ENCODE data around the gene CFLAR. TPM values are rescaled to one million over a fixed set of nuclear protein-coding genes. Genes with fewer than 3 reads are reported as not detected.

Gene CFLAR
- total and polyA plus RNA-seq, 2 of the 4 experiments (the other 2 are of a cell fraction): 29.2 to 59.9 TPM

GRCh38 chr2:201172279-201172678 is 56.3 kb downstream of the CFLAR start:
- no CpG with 5 or more reads among the region's 2 CpGs for WGBS, 2 experiments (ENCODE audit: extremely low coverage in 2 of 2, insufficient read length in 1 of 2)
- Histone ChIP-seq H2BK120ac (ENCODE audit: low read depth, low read length) (no peak overlapping the region), H3K36me3 (ENCODE audit: control insufficient read depth, insufficient read depth, low read length) (peaks cover under 1% of the 10 kb centered on the region), H2AFZ (replicated peaks; ENCODE audit: low read length, poor library complexity) (no peak overlapping the region), H3K4ac (ENCODE audit: low read depth, low read length) (no peak overlapping the region), H3K9ac (ENCODE audit: low read depth, low read length) (no peak overlapping the region), H3K56ac (ENCODE audit: extremely low read depth, insufficient read depth, low read length) (no peak overlapping the region), H2AK9ac (replicated peaks; ENCODE audit: low read depth, low read length, poor library complexity) (no peak overlapping the region), H2BK15ac (ENCODE audit: low read depth, low read length) (no peak overlapping the region), H2AK5ac (ENCODE audit: low read depth, low read length) (no peak overlapping the region), H2BK20ac (ENCODE audit: low read depth, low read length) (no peak overlapping the region), H3K27ac (ENCODE audit: insufficient read depth, low read length) (no peak overlapping the region), H3K18ac (ENCODE audit: low read depth, low read length) (no peak overlapping the region), H4K5ac (ENCODE audit: low read depth, low read length) (no peak overlapping the region), H3K4me2 (ENCODE audit: low read depth, low read length) (no peak overlapping the region), H3K9me3 (ENCODE audit: control insufficient read depth, insufficient read depth, low read length) (no peaks in the 10 kb centered on the region), H3K14ac (replicated peaks; ENCODE audit: low read depth, low read length) (no peak overlapping the region), H3K79me1 (ENCODE audit: low read depth in 1 of 2, low read length in 2 of 2) (no peaks in the 10 kb centered on the region), H3K4me3 (ENCODE audit: insufficient read depth, low read depth, low read length) (no peak overlapping the region), H4K91ac (ENCODE audit: insufficient read depth, low read depth, low read length) (no peak overlapping the region), H2BK5ac (ENCODE audit: low read depth, low read length, poor library complexity, severe bottlenecking) (no peak overlapping the region), H3K27me3 (ENCODE audit: control insufficient read depth, insufficient read depth, low read length) (no peaks in the 10 kb centered on the region), H4K20me1 (ENCODE audit: insufficient read depth, low read length) (no peaks in the 10 kb centered on the region), H3K4me1 (ENCODE audit: control insufficient read depth, insufficient read depth, low read length) (no peaks in the 10 kb centered on the region), H4K8ac (ENCODE audit: low read depth in 2 of 2, low read length in 2 of 2) (no peak overlapping the region), H3K9me1 (ENCODE audit: insufficient read depth, low read length) (no peaks in the 10 kb centered on the region), H3K23ac (ENCODE audit: low read depth, low read length) (no peak overlapping the region)
- DNase-seq: no peak
- ATAC-seq (ENCODE audit: low read depth): no peak; the same call in 1 of the 2 replicates
- no TSS peak for BruUV-seq (replicated peaks)
- in situ Hi-C loops (cut with MboI; ENCODE audit: low sequenced_read_pairs): no loop called here
- intact Hi-C loops (cut with micrococcal nuclease): no loop called here
- POLR2A ChIA-PET (ENCODE audit: unreplicated experiment): interaction anchor here (0.7 kb wide), 1 partner anchor 55 kb away, joined by 3 read pairs; no protein-coding TSS in a partner anchor
- CTCF ChIA-PET: interaction anchor here (3.7 kb wide), 1 partner anchor 14 kb away, joined by 12 read pairs; no protein-coding TSS in a partner anchor
- dilution Hi-C loops (cut with HindIII; ENCODE audit: low sequenced_read_pairs, unreplicated experiment): no loop called here
- peak; percentile 83 for TF ChIP-seq CEBPB (IDR thresholded peaks at IDR 0.05; ENCODE audit: low read depth, low read length)
- TF ChIP-seq CHD1 (IDR thresholded peaks at IDR 0.05; ENCODE audit: low read depth, low read length): no peak
- TF ChIP-seq SMC3 (IDR thresholded peaks at IDR 0.05; ENCODE audit: low read depth, low read length): no peak

All from IMR-90 (cell line).